GM12865 (cell line): ENCODE measurements around the gene PAAF1.
A peak's percentile ranks its signal among the peaks of the same experiment; 100 is the strongest.

Source experiments
- DNase-seq: peaks from one replicate; pipeline ENCODE4 v3.0.0; 2010; ENCODE audit warnings: low read depth
- H3K4me3 ChIP-seq: 2 replicates; pipeline ENCODE4 v1.5.1; 2011; ENCODE audit warnings: mild to moderate bottlenecking, low read depth, low read length, control low read depth
- CTCF ChIP-seq: IDR thresholded peaks from 2 replicates; pipeline ENCODE4 v1.5.1; 2011; ENCODE audit warnings: low read length, control low read depth, low read depth, inconsistent platforms; ENCODE audit not compliant: insufficient read depth; ENCODE audit errors: missing control alignments

Gene PAAF1

GRCh38 chr11:73907191-73907590 is 30.4 kb downstream of the PAAF1 start:
- no peak overlapping the region for H3K4me3 ChIP-seq
- DNase-seq, result peak; percentile 1
- TF ChIP-seq CTCF, result no peak

GRCh38 chr11:73912026-73912425 is 35.2 kb downstream of the PAAF1 start:
- no peak for TF ChIP-seq CTCF
- DNase-seq, result no peak
- H3K4me3 ChIP-seq, result no peak overlapping the region

- H3K4me3 ChIP-seq, result no peak overlapping the region
- TF ChIP-seq CTCF, result no peak
- DNase-seq, result no peak
These were observed 36.7 kb downstream of the PAAF1 start for GRCh38 chr11:73913472-73913871.

GRCh38 chr11:73914284-73914683 is 37.5 kb downstream of the PAAF1 start:
- TF ChIP-seq CTCF, result no peak
- no peak for DNase-seq
- H3K4me3 ChIP-seq, result no peak overlapping the region

GRCh38 chr11:73916435-73916834 is 39.6 kb downstream of the PAAF1 start:
- no peak overlapping the region for H3K4me3 ChIP-seq
- no peak for TF ChIP-seq CTCF
- no peak for DNase-seq

GRCh38 chr11:73921180-73921579 is 44.4 kb downstream of the PAAF1 start:
- no peak for TF ChIP-seq CTCF
- H3K4me3 ChIP-seq, result no peak overlapping the region
- DNase-seq, result no peak

GRCh38 chr11:73929388-73929787 is 52.6 kb downstream of the PAAF1 start:
- TF ChIP-seq CTCF, result no peak
- no peak for DNase-seq

More at GRCh38 chr11:73929388-73929787, 52.6 kb downstream of the PAAF1 start:
- H3K4me3 ChIP-seq, result no peak overlapping the region
